NCI-H187 treated with DMSO at 0.1 percent for 48 hours (cell line): Measurements from ENCODE around the gene NDRG4.

Source experiments
- DNase-seq: peaks from one replicate; lab custom pipeline; 2025; lab: John Stamatoyannopoulos, UW

Gene NDRG4

DNA sequence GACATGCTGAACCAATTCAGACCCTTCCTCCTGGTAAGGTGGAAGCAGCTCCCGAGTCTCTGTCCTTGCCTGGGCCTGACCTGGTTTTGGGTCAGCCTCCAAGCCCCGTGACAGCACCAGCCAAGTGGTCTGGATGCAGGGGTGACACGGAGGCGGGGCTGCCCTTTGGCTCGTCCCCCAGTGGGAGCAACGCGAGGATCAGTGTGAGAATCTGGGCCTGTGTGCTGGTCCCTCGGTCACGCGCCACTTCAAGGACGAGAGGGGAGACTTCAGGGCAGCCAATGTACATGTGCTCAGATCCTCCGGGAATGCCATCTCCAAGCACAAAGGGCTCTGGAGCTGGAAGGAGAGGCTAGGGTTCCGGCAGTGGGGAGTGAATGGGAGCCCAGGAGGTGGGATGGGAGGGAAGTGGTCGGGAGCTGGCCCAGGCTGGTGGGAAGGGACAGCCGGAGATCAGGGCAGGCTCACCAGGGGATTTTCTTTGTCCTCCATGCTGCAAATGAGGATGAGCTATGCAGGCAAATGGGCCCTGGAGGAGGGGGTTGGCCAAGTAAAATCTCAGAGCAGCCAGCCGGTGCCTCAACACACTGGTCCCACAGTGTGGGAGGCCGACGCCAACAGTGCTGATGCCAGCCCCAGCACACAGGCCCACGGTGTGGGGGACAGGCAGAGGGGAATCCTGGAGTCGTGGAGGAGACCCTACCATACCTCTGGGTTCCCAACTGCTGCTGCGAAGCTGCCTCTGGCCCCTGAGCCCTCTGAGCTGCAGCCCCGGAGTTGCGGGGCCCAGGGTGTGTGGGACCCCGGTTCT is 4.2 kb upstream of the NDRG4 start:
- no peak for DNase-seq

DNA sequence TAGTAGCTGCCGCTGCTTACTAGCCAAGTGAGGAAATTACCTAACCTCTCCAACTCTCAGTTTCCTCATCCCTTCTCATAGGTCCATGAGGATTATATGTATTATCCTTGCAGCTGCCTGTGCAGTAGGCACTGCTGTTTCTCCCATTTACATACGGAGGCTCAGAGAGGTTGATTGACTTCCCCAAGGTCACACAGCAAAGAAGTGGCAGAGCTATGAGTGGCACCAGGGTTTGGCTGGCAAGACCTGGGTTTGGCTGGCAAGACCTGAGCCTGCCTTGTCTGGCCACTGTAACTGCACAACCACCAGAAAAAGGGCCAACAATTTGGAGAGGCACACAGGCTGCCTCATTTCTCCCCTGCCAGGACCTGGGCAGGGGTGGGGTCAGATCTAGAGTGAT is 2.5 kb upstream of the NDRG4 start:
- no peak for DNase-seq

DNA sequence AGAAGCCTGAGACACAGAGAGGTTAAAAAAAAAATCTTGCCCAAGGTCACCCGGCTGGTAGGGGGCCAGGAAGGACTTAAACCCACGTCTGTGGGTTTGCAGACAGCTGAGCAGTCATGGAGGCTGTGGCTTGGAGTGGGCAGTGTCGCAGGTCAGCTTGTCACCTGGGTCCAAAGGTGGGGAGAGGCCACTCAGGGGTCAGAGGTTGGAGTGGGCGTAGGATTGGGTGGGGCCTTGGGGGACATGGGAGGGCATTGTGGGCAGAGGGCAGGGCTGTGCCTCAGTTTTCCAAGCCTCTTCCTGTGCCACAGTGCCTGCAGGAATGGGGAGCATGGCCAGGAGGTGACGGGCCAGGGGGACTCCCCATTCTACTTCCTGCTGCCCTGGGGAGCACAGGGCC is 2.0 kb upstream of the NDRG4 start:
- no peak for DNase-seq

DNA sequence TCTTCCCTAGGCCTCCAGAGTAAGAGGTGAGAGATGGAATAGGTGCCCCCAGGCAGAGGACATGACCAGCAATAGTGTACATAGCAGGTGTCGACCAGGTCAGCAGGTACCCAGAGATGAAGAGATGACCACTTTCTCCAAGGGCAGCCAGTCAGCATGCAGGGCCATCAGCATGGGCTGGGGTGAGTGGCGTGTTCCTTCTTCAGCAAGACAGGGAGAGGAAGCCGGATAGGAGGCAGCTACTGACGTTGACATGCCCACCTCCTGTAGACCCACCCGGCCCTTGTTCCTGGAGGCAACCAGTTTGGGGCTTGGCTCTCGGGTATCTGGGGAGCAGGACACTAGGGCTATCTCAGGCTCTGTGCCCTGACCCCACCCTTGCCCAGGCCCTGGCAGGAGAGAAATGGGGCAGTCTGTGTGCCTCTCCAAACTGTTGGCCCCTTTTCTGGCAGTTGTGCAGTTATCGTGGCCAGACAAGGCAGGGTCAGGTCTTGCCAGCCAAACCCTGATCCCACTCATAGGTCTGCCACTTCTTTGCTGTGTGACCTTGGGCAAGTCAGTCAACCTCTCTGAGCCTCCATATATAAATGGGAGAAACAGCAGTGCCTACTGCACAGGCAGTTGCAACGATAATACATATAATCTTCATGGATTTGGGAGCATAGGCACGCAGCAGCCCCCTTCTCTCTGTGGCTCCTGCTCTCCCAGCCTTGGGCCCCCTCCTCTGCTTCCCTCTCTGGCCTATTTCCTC is 1.4 kb upstream of the NDRG4 start:
- no peak for DNase-seq

DNA sequence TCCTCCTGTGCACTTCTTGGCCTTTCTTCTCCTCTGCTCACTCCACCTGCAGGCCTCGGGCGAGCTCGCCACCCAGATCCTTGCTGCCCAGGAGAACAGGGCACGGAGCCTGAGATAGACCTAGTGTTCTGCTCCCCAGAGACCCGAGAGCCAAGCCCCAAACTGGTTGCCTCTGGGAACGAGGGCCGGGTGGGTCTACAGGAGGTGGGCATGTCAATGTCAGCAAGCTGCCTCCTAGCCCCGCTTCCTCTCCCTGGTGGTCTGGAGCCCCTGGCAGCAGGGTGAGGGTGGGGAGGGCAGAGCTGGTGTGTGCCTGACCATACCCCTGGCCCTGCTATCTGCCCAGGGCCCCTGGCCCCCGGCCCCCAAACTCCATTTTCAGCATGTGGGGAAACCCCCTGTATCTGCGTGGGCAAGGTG is 841 bp upstream of the NDRG4 start:
- no peak for DNase-seq

DNA sequence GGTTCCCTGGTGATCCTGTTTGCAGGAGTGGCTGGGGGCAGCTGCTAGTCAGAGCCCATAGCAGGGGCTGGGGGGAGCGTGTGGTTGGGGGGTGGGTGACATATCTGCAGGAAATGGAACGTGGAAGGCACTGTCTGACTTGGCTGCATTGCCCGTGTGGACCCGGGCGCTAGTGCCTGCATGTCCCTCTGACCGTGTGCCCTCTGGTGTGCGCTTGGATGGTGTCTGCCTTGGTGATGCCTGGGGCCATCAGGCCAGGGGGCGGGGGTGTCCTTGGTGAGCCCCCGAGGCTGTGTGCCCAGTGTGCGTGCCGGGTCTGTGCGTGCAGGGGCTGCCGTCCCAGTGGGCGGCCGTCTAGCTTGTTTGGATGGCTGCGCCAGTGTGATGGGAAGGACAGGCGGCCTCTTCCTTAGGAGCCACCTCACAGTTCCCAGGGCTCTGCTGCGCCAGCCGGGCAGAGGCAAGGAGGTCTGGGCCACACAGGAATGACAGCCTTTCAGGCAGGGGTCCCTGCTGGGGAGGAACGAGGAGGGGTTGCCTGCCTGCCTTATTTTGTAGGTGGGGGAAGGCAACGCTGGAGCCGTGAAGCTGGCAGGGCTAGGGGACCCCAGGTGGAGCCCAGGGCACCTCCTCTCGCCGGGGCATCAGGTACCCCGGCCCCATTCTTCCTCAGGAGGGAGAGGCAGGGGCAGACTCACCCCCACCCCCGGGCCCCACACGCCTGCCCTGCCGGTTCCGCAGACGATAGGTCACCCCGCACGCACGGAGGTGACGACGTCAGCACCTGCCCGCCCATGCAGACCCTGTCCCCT is 693 bp downstream of the NDRG4 start:
- no peak for DNase-seq

DNA sequence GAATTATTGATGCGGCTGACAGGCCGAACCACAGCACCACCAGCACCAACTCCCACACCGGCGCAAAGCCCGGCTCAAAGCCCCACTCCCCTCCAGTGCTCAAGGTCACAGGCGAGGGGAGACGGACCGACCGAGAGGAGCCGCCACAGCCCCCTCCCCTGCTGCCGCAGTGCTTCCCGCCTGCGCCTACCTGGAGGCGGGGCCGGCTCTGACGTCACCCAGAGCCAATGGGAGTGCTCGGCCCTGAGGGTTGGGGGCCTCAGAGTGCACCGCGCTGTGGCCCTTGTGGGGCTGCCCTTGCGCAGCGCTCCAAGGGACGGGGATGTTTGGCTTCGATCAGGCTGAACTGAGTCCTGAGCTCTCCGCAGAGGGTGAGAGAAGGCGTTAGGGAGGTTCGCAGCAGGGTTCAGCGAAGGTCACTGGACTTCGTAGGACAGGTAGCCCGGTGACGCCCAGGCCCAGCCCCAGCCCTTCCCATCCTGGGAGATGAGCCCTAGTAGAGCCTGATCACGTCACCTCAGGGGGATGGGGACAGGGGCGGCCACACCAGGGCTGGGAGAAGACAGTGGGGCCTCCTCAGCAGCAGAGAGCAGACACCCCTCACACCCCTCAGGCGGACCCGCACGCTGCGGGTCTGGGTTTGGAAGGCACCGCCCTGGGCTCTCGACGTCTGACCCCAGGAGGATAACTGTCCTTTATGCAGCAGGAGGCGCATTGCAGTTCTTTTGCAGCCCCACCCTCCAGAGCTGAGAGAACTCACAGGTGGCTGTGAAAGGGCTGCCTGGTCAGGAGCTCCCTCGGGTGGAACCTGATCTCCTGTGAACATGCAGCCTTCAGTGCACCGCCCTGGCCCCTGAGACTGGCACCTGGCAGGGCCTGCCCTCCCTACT is 1.5 kb downstream of the NDRG4 start:
- no peak for DNase-seq

DNA sequence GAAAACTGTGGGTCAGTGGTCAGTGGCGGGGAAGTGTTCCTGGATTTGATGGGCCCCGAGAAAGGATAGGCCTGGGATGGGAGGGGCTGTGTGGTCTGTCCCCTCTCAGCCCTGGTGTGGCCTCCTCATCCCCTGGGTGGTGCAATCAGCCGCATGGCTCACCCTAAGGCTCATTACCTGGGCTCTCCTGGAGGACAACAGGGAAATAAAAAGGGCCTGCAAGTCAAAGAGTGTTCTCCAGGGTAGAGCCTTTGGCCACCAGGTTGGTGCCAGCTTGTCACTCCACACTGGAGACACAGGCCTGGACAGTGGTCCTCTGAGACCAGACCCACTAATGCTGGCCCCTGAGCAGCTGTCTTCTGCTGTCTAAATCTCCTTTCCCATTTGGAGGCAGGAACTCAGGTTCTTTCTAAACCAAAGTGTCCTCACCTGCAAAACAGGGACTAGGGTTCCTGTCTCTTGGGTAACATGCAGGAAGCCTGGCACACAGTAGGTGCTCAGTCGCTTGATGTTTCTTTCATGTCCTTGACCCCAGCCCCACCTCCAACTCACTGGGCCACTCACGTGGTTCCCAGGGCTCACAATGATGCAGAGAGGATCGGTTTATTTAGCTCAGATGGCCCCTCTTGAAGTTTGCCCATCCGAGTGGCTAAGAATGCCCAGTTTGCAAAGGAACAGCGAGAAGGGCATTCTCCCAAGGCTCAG is 2.4 kb downstream of the NDRG4 start:
- no peak for DNase-seq

DNA sequence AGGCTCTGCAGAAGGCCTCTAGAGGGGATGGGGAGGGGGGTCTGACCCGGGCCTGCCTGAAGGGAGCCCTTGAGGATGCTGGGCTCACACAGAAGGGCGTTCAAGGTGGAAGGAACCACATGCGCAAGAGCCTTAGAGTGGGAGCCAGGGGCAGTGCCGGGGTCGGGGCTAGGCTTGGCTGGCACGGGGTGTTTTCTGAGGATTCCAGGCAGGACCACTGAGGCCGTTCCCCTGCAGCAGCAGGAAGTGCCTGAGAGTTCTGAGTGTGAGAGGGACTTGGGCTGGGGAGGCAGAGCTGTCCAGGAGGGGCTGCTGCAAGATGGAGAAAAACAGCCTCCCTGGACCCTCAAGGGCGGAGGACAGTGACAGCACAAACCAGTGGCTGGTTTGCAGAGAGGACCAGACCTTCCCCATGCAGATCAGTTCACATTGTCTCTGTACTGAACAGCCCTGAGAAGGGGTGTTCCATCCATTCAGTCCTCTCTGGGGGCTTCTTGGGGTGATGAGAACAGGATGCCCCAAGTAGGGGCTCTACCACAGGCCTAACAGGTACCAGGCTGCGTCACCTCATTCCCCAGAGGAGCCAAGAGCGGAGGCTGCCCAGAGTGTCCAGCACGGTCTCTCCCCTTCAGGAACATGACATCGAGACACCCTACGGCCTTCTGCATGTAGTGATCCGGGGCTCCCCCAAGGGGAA is 3.4 kb downstream of the NDRG4 start:
- no peak for DNase-seq

DNA sequence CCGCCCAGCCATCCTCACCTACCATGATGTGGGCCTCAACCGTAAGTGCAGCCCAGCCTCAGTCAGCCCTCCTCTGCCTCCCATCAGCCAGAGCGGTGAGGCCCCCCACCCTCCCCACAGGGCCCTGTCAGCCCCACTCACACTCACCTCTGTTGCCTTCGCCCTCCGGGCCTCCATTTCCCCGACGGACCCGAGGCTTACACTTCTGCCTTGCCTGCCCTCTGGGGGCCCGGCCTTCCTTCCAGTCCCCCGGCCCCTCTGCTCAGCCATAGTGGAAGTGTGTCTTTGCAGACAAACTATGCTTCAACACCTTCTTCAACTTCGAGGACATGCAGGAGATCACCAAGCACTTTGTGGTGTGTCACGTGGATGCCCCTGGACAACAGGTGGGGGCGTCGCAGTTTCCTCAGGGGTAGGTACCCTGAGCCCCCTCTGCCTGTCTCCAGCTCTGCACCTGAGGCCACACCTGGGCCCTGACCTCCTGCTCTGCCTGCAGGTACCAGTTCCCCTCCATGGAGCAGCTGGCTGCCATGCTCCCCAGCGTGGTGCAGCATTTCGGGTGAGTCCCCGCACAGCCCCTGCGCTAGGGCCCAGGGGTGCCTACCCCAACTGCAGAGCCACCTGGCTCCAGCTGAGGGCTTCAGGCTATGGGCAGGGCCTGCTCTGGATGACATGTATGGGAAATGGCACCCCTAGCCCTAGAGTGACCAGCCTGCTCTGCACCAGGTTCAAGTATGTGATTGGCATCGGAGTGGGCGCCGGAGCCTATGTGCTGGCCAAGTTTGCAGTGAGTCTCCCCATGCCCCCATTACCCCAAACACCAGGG is 4.1 kb downstream of the NDRG4 start:
- no peak for DNase-seq

DNA sequence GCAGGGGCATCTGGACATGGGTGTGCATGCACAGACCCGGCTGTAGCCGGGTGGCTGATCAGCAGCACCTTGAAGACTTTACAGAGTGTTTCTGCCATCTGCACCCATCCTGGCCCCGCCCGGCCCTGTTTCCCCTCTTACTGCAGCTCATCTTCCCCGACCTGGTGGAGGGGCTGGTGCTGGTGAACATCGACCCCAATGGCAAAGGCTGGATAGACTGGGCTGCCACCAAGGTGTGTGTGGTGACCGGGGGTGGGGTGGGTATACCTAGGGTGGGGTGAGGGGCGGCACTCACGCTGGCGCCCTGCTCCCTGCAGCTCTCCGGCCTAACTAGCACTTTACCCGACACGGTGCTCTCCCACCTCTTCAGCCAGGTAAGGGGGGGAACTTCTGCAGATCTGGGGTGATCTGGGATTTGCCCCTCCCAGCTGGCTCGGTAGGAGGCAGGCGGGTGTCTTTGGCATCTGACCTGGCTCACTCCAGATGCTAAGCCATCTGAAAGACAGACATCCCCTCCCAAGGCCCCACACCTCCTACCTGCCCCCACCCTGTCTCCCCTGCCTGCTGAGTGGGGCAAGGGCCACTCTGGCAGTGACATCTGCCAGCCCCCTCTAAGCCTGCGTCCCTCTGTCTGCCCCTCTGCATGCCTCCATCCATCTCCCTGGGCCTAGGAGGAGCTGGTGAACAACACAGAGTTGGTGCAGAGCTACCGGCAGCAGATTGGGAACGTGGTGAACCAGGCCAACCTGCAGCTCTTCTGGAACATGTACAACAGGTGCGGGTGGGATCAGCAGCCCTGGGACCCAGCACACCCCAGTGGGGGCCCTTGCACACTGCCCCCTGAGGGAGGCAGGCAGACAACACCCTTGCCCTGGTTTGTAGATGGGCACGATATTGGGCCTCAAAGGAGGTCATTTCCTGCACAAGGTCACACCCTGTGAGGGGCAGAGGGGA is 6.6 kb downstream of the NDRG4 start:
- DNase-seq = no peak

DNA sequence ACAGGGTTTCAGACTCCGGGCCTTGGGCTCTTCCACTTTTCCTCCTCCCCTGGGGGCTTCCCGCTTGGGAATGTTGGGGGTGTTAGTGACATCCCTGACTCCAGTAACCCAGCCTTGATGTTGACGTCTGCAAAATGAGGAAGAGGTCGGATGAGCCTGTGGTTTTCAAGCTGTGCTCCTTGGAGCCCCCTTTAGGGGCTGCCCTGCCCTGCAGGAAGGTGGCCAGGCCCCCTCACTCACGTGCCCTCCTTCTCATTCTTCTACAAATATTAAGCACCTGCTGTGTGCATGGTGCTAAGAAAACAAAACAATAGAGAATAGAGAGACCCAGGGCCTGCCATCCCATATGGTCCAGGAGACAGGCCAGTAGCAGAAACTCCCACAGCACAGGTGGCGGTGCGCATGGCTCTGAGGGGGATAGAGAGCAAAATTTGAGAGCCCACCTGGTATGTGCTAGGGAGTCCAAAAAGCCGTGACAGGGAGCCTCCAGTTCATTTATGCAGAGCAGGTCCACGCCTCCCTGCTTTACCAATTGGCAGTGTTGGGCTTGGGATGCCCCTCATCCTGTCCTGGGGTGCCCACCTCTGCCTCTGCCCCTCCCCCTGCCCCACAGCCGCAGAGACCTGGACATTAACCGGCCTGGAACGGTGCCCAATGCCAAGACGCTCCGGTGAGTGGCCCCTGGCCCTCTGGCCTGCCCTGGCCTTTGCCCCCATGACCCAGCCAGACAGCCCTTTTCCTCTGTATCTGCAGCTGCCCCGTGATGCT is 7.4 kb downstream of the NDRG4 start:
- DNase-seq = no peak

DNA sequence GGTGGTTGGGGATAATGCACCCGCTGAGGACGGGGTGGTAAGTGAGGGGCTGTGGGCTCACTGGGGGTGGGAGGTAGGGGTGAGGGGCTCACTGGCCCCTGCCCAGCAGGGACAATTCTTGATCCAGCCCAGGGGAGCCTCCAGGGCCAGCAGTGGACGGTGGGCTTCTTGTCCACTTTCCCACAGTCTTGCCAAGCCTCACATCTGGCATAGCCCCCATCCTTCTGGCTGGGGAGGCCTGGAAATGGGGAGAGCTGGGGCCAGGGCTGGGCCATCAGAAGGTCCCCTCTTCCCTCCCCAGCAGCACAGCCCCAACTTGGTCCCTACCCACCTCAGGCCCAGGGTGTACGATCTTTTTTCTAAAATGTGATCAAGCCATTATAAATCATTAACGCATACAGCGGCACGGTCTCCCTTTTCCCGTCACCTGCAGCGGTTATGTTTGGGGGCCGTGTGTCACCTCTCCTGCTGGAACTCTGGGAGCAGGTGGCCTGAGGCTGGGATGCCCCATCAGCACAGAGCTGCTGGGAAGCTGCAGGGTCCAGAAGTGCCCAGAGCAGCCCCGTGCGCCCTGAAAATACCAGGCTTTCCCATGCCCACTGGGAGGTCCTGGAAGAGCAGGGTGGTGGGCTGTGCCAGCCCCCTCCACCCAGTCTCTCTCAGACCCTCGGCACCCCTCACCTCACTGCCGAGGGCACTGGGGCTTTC is 8.2 kb downstream of the NDRG4 start:
- no peak for DNase-seq

DNA sequence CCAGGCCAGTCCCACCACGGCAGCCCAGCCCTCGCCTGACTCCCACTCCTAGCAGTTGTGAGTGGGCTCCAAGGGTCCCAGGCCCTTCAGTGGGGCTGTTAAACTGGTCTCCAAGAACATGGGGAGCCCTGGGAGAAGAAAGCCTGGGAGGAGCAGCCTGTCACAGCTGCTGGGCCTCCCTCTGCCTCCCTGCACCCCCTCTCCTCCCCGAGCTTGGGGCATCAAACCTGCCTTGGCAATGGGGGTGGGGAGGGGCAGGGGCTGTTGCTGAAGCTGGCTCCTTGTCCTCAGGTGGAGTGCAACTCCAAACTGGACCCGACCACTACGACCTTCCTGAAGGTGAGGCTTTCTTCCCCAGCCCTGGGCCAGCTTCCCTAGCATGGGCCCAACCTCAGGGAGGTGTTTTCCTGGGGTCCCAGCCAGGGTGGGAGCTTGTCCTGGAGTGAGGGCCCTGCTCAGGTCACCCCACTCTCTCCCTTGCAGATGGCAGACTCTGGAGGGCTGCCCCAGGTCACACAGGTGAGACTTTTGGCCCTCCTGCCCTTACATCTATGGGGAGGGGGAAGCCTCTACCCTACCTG is 8.8 kb downstream of the NDRG4 start:
- DNase-seq = no peak

DNA sequence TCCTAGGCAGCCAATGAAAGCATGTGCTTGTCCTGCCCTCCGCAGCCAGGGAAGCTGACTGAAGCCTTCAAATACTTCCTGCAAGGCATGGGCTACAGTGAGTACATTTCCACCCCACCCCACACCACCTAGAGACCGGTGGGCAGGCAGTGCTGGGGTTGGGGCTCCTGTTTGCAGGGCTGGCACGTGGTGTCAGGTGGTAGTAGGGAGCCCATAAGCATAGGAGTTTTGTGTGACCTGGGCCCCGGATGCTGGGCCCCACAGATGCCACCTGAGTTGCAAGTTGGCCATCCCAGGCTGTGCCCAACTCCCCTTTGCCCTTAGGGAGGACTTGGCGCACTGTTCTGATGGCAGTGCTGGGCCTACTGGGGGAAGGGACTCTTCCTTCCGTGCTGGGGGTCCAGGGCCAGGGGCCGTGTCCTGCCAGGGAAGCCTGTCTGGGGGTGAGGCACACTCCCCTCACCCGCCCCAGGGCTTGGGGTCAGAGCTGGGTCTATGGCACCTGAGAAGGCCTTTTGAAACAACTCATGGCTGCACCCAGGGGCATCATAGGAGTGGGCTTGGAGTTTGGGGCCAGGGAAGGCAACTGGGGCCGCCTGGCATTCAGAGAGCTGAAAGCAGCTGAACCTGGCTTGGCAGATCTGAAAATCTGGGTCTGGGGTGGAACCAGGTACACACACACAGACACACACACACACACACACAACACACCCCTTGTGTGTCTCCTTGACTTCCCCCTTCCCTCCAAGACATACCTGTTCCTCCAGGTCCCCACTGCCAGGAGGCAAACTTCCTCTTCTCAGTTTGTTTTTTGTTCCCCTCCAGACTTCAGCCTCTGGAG is 9.5 kb downstream of the NDRG4 start:
- no peak for DNase-seq
